Transverse colon (tissue), 3 donors: ENCODE measurements around the gene CACNA1C.

Experiments used
- CTCF ChIP-seq, 5 experiments: fragments of 200-600 bp in 3 of 5; fragments of 450-650 bp in 2 of 5; sonication (generic) in 3 of 5; IDR thresholded peaks; 1 replicate in 2 of 5; 2 replicates in 3 of 5; pipeline ENCODE4 v1.5.1; 2016 to 2017; ENCODE audit warnings: antibody characterized with exemption in 5 of 5, inconsistent platforms in 3 of 5, mild to moderate bottlenecking in 2 of 5, moderate library complexity in 1 of 5
- EP300 ChIP-seq: sonication (generic); formaldehyde crosslinking; IDR thresholded peaks from one replicate; pipeline ENCODE4 v1.6.1; 2017; ENCODE audit warnings: antibody characterized with exemption, low read depth
- POLR2A ChIP-seq: fragments of 450-650 bp; IDR thresholded peaks from one replicate; pipeline ENCODE4 v1.6.1; 2016; ENCODE audit warnings: antibody characterized with exemption, mild to moderate bottlenecking, moderate library complexity

GRCh38 chr12:2247120-2247519 is 194.3 kb downstream of the CACNA1C start:
- TF ChIP-seq CTCF (IDR thresholded peaks at IDR 0.05) (no peak), EP300 (no peak), POLR2A (no peak)
